H1 (cell line): Measurements from ENCODE around the gene ZNF74. TPM values are rescaled to one million over a fixed set of nuclear protein-coding genes. Genes with fewer than 3 reads are reported as not detected.

Experiments used
- CTCF ChIA-PET: fragments of 300-600 bp; sonication (Branson Sonifier 250); formaldehyde crosslinking; loops from one replicate; lab custom pipeline; 2021; ENCODE audit not compliant: partially characterized antibody; lab: Charles Lee
- POLR2A ChIA-PET: fragments of 300-600 bp; sonication (Branson Sonifier 250); formaldehyde crosslinking; loops from one replicate; lab custom pipeline; 2021; ENCODE audit warnings: inconsistent platforms; ENCODE audit not compliant: partially characterized antibody; lab: Charles Lee
- DNase-seq, 2 experiments: peaks; one replicate each; pipeline versions ENCODE4 v3.0.0 to v3.0.0-alpha.2; 2010 to 2022; ENCODE audit warnings: low spot score in 2 of 2, low read depth in 1 of 2, mixed read lengths in 1 of 2
- FAIRE-seq: peaks from 2 replicates; lab custom pipeline; 2011; peaks lifted over from hg19 to GRCh38; lab: Jason Lieb, UNC
- H2AFZ ChIP-seq: 2 replicates; pipeline ENCODE4 v1.8.1; 2012; ENCODE audit warnings: low read length, inconsistent platforms
- H2AK5ac ChIP-seq: 2 replicates; pipeline ENCODE4 v1.6.1; 2013; ENCODE audit warnings: low read depth, low read length
- H2BK120ac ChIP-seq: replicated peaks from 2 replicates; pipeline ENCODE3; 2013; ENCODE audit warnings: low read depth, low read length, inconsistent platforms
- H2BK12ac ChIP-seq: 2 replicates; pipeline ENCODE4 v1.6.1; 2013; ENCODE audit warnings: low read depth, low read length
- H2BK15ac ChIP-seq: 2 replicates; pipeline ENCODE4 v1.6.1; 2013; ENCODE audit warnings: low read length
- H2BK20ac ChIP-seq: 2 replicates; pipeline ENCODE4 v1.6.1; 2013; ENCODE audit warnings: low read length
- H2BK5ac ChIP-seq: 2 replicates; pipeline ENCODE4 v1.6.1; 2013; ENCODE audit warnings: low read depth, low read length
- H3K14ac ChIP-seq: 2 replicates; pipeline ENCODE4 v1.6.1; 2013; ENCODE audit warnings: inconsistent platforms; ENCODE audit not compliant: insufficient read length
- H3K18ac ChIP-seq: 2 replicates; pipeline ENCODE4 v1.6.1; 2013; ENCODE audit warnings: low read length; ENCODE audit errors: extremely low read depth
- H3K23ac ChIP-seq: 2 replicates; pipeline ENCODE4 v1.6.1; 2013; ENCODE audit warnings: inconsistent platforms; ENCODE audit not compliant: insufficient read length
- H3K23me2 ChIP-seq: 2 replicates; pipeline ENCODE4 v1.6.1; 2013; ENCODE audit warnings: low read depth, low read length
- H3K27ac ChIP-seq: 2 replicates; pipeline ENCODE4 v1.6.1; 2011; ENCODE audit warnings: low read depth, low read length, inconsistent platforms
- H3K27me3 ChIP-seq, 4 experiments: replicated peaks in 1 of 4; 1 replicate in 1 of 4; 2 replicates in 3 of 4; pipeline versions ENCODE4 v1.6.1 to v1.8.1; 2011 to 2013; ENCODE audit warnings: low read length in 3 of 4, mild to moderate bottlenecking in 3 of 4, inconsistent platforms in 2 of 4, mixed read lengths in 2 of 4, moderate library complexity in 1 of 4; ENCODE audit not compliant: control insufficient read depth in 3 of 4, insufficient read depth in 3 of 4; ENCODE audit errors: extremely low read depth in 1 of 4
- H3K36me3 ChIP-seq, 4 experiments: 2 replicates each; pipeline versions ENCODE4 v1.6.1 to v1.8.1; 2011 to 2013; ENCODE audit warnings: mild to moderate bottlenecking in 4 of 4, low read length in 3 of 4, moderate library complexity in 2 of 4, control low read depth in 1 of 4, inconsistent platforms in 1 of 4; ENCODE audit not compliant: insufficient read depth in 4 of 4, control insufficient read depth in 2 of 4
- H3K4ac ChIP-seq: replicated peaks from 2 replicates; pipeline ENCODE3; 2013; ENCODE audit warnings: low read length, low read depth, mixed read lengths, inconsistent platforms; ENCODE audit not compliant: insufficient read length
- H3K4me1 ChIP-seq, 4 experiments: replicated peaks in 1 of 4; 1 replicate in 1 of 4; 2 replicates in 3 of 4; pipeline versions ENCODE4 v1.6.1 to v1.8.1; 2011 to 2013; ENCODE audit warnings: low read length in 3 of 4, inconsistent platforms in 2 of 4, mixed read lengths in 1 of 4; ENCODE audit not compliant: insufficient read depth in 4 of 4, control insufficient read depth in 3 of 4
- H3K4me2 ChIP-seq, 2 experiments: 2 replicates each; pipeline versions ENCODE4 v1.6.1 to v1.8.1; 2011 to 2013; ENCODE audit warnings: low read depth in 2 of 2, low read length in 2 of 2, control low read depth in 1 of 2, inconsistent platforms in 1 of 2, mild to moderate bottlenecking in 1 of 2; ENCODE audit not compliant: insufficient read depth in 1 of 2
- H3K4me3 ChIP-seq, 4 experiments: fragments of 200-600, 300-600 bp in 1 of 4; sonication (generic), shearing (Covaris generic), sonication (Bioruptor Twin) in 1 of 4; 2 replicates each; pipeline versions ENCODE4 v1.5.1 to v1.8.1; 2011 to 2016; ENCODE audit warnings: low read length in 4 of 4, low read depth in 3 of 4, control low read depth in 2 of 4, inconsistent platforms in 2 of 4, mild to moderate bottlenecking in 2 of 4, mixed read lengths in 1 of 4, moderate library complexity in 1 of 4; ENCODE audit not compliant: insufficient read depth in 2 of 4; ENCODE audit errors: extremely low read depth in 1 of 4
- H3K56ac ChIP-seq: replicated peaks from 2 replicates; pipeline ENCODE3; 2013; ENCODE audit warnings: low read depth, mild to moderate bottlenecking, mixed read lengths, low read length, inconsistent platforms; ENCODE audit not compliant: insufficient read length
- H3K79me1 ChIP-seq: 2 replicates; pipeline ENCODE4 v1.6.1; 2013; ENCODE audit warnings: low read depth, low read length, control low read depth
- H3K79me2 ChIP-seq, 2 experiments: 2 replicates each; pipeline versions ENCODE4 v1.6.1 to v1.8.1; 2012 to 2013; ENCODE audit warnings: low read length in 2 of 2, mild to moderate bottlenecking in 2 of 2, inconsistent platforms in 1 of 2; ENCODE audit not compliant: insufficient read depth in 2 of 2, control insufficient read depth in 1 of 2
- H3K9ac ChIP-seq, 4 experiments: replicated peaks in 1 of 4; 1 replicate in 1 of 4; 2 replicates in 3 of 4; pipeline versions ENCODE4 v1.6.1 to v1.8.1; 2011 to 2013; ENCODE audit warnings: low read depth in 3 of 4, low read length in 3 of 4, control low read depth in 2 of 4, mild to moderate bottlenecking in 2 of 4, moderate library complexity in 2 of 4, inconsistent platforms in 1 of 4; ENCODE audit errors: extremely low read depth in 1 of 4
- H3K9me3 ChIP-seq, 2 experiments: 2 replicates each; pipeline versions ENCODE4 v1.6.1 to v1.8.1; 2012 to 2013; ENCODE audit warnings: mild to moderate bottlenecking in 2 of 2, moderate library complexity in 2 of 2, control low read depth in 1 of 2, inconsistent platforms in 1 of 2, low read depth in 1 of 2, low read length in 1 of 2, mixed read lengths in 1 of 2; ENCODE audit not compliant: insufficient read depth in 2 of 2
- H4K20me1 ChIP-seq, 2 experiments: replicated peaks in 1 of 2; 2 replicates each; pipeline versions ENCODE3 to v1.8.1; 2011 to 2013; ENCODE audit warnings: inconsistent platforms in 2 of 2, low read length in 2 of 2, mild to moderate bottlenecking in 1 of 2; ENCODE audit not compliant: insufficient read depth in 2 of 2, control insufficient read depth in 1 of 2
- H4K5ac ChIP-seq: 2 replicates; pipeline ENCODE4 v1.6.1; 2013; ENCODE audit warnings: low read length, low read depth, mixed read lengths, inconsistent platforms; ENCODE audit not compliant: insufficient read length
- H4K8ac ChIP-seq: 2 replicates; pipeline ENCODE4 v1.8.0; 2013; ENCODE audit warnings: mild to moderate bottlenecking, moderate library complexity, low read length, inconsistent platforms; ENCODE audit not compliant: insufficient read depth; ENCODE audit errors: extremely low read depth
- H4K91ac ChIP-seq: replicated peaks from 2 replicates; pipeline ENCODE3; 2013; ENCODE audit warnings: low read length, mixed read lengths, inconsistent platforms; ENCODE audit not compliant: insufficient read length
- BACH1 ChIP-seq: IDR thresholded peaks from 2 replicates; pipeline ENCODE4 v1.6.1; 2012; ENCODE audit warnings: low read length, improper control_type of control experiment
- CTBP2 ChIP-seq: IDR thresholded peaks from 2 replicates; pipeline ENCODE4 v1.7.0; 2011; ENCODE audit warnings: borderline replicate concordance, mild to moderate bottlenecking, moderate library complexity, mixed read lengths, low read length; ENCODE audit not compliant: insufficient read depth, insufficient read length
- HDAC2 ChIP-seq, 2 experiments: fragments of 300-600 bp in 1 of 2; sonication (generic) in 1 of 2; IDR thresholded peaks; 2 replicates each; pipeline ENCODE4 v1.6.1; 2011 to 2012; ENCODE audit warnings: low read depth in 2 of 2, low read length in 2 of 2, mild to moderate bottlenecking in 2 of 2, moderate library complexity in 2 of 2, borderline replicate concordance in 1 of 2, inconsistent platforms in 1 of 2
- SP2 ChIP-seq: IDR thresholded peaks from 2 replicates; pipeline ENCODE4 v1.6.1; 2012; ENCODE audit warnings: mild to moderate bottlenecking, low read length, inconsistent platforms
- TAF7 ChIP-seq: optimal IDR thresholded peaks from 2 replicates; pipeline ENCODE3; 2011; ENCODE audit warnings: low read depth, mild to moderate bottlenecking, inconsistent platforms, low read length, moderate library complexity, borderline replicate concordance
- WGBS, 2 experiments: shearing (Covaris generic) in 1 of 2; methylation state at CpG; one replicate each; pipeline versions ENCODE4 v1.1.6 to v1.1.7; 2013 to 2015; ENCODE audit warnings: low lambda C conversion rate in 2 of 2, mixed read lengths in 2 of 2, inconsistent platforms in 1 of 2, low coverage in 1 of 2, missing lambda C conversion rate in 1 of 2; ENCODE audit not compliant: insufficient replicate concordance in 2 of 2, insufficient coverage in 1 of 2, insufficient read length in 1 of 2; ENCODE audit errors: extremely low coverage in 1 of 2, missing lambda C conversion rate in 1 of 2; 5-methylcytosine and 5-hydroxymethylcytosine counted together
- polyA plus RNA-seq, 7 experiments: library from polyadenylated mRNA; depleted of rRNA in 3 of 7; stranded (reverse) in 5 of 7; unstranded in 2 of 7; fragments of >200 nt in 5 of 7; fragments of 200-250 nt in 2 of 7; gene quantifications; 1 replicate in 5 of 7; 2 replicates in 1 of 7; 4 replicates in 1 of 7; pipeline versions ENCODE4 v1.2.1 to v1.2.3, GENCODE V29; 2011 to 2013; ENCODE audit warnings: missing spikeins in 2 of 7, mixed read lengths in 2 of 7
- total RNA-seq: library from RNA; stranded (reverse); fragmentation: NEBNext Ultra II Directional; extraction: Animal tissue kit (Norgen Biotek cat#: 25700); gene quantifications from 2 replicates; pipeline ENCODE4 v1.2.1, GENCODE V29; 2021

Gene ZNF74
- total and polyA plus RNA-seq, 2 of the 8 experiments (the other 6 are each of a cell fraction or from before 2014, with no cell fraction given), result 29.7 to 45.7 TPM

- Histone ChIP-seq H3K27me3 (peaks cover 0 to 17% (median 15%) of the 10 kb centered on the region in 4 experiments; a peak in 6 of 7 replicates), H2BK5ac (no peak overlapping the region), H3K9ac (no peak overlapping the region), H3K4me2 (no peak overlapping the region), H4K91ac (no peak overlapping the region), H4K5ac (no peak overlapping the region), H3K4me3 (no peak overlapping the region), H3K27ac (no peak overlapping the region), H3K36me3 (no peaks in the 10 kb centered on the region), H3K4ac (no peak overlapping the region), H3K56ac (no peak overlapping the region), H3K23me2 (peaks cover 4% of the 10 kb centered on the region; the same call in 1 of the 2 replicates), H2BK15ac (no peak overlapping the region), H3K4me1 (peaks cover 0 to 12% (median 6%) of the 10 kb centered on the region in 4 experiments; a peak in 5 of 7 replicates), H4K8ac (no peak overlapping the region; the same call in 1 of the 2 replicates), H3K9me3 (no peaks in the 10 kb centered on the region), H2BK120ac (no peak overlapping the region), H3K14ac (no peak overlapping the region), H3K18ac (no peak overlapping the region), H4K20me1 (peaks cover 0 to 4% of the 10 kb centered on the region in 2 experiments), H2BK12ac (no peak overlapping the region), H3K79me1 (no peaks in the 10 kb centered on the region; the same call in 1 of the 2 replicates), H3K79me2 (no peaks in the 10 kb centered on the region), H2BK20ac (no peak overlapping the region), H3K23ac (no peak overlapping the region), H2AFZ (no peak overlapping the region), H2AK5ac (no peak overlapping the region)
- 91% methylated on average over 7 of the region's 7 CpGs; no CpG with 5 or more reads in 1 of the 2 experiments for WGBS, 2 experiments
- DNase-seq (no peak), FAIRE-seq (no peak)
- TF ChIP-seq SP2, result no peak
- TF ChIP-seq BACH1, result no peak
- TF ChIP-seq CTBP2, result no peak
- no peak for TF ChIP-seq HDAC2 (IDR thresholded peaks at IDR 0.05; ENCODE audit: borderline replicate concordance in 1 of 2, low read depth in 2 of 2, low read length in 2 of 2)
- TF ChIP-seq TAF7, result no peak
- ChIA-PET POLR2A (no interaction called here), CTCF (interaction anchor here (1.3 kb wide), 1 partner anchor 41 kb away, joined by 4 read pairs; no protein-coding TSS in a partner anchor)
Measured at GRCh38 chr22:20442485-20443284, 48.7 kb downstream of the ZNF74 start.
